Large intestine (tissue), 12 donors: ENCODE results near the gene TRA2A. TPM values are rescaled to one million over a fixed set of nuclear protein-coding genes. Genes with fewer than 3 reads are reported as not detected.

Source experiments
- DNase-seq, 2 donors: peaks; one replicate each; pipeline versions ENCODE4 v3.0.0 to v3.0.0-alpha.2; 2013
- H3K27ac ChIP-seq: one replicate; pipeline ENCODE4 v1.5.1; 2013; ENCODE audit warnings: low read length
- H3K27me3 ChIP-seq: 2 replicates; pipeline ENCODE4 v1.6.1; 2013; ENCODE audit warnings: low read length; ENCODE audit not compliant: control insufficient read depth, insufficient read depth
- H3K36me3 ChIP-seq: 2 replicates; pipeline ENCODE4 v1.6.1; 2013; ENCODE audit warnings: low read length; ENCODE audit not compliant: control insufficient read depth, insufficient read depth
- H3K4me1 ChIP-seq: one replicate; pipeline ENCODE4 v1.6.1; 2013; ENCODE audit warnings: low read length; ENCODE audit not compliant: control insufficient read depth, insufficient read depth
- H3K4me3 ChIP-seq: one replicate; pipeline ENCODE4 v1.5.1; 2013; ENCODE audit warnings: low read length
- H3K9me3 ChIP-seq: one replicate; pipeline ENCODE4 v1.6.1; 2013; ENCODE audit warnings: mild to moderate bottlenecking, low read depth, low read length, moderate library complexity; ENCODE audit not compliant: control insufficient read depth
- WGBS: methylation state at CpG from one replicate; pipeline ENCODE4 v1.1.5; 2013; ENCODE audit warnings: low lambda C conversion rate; ENCODE audit not compliant: insufficient coverage; 5-methylcytosine and 5-hydroxymethylcytosine counted together
- long read RNA-seq, 11 donors: transcript quantifications; one replicate each; lab custom pipeline, GENCODE V29; 2026
- polyA plus RNA-seq: library from polyadenylated mRNA; unstranded; fragments of 120-200 nt; gene quantifications from one replicate; pipeline ENCODE4 v1.2.1, GENCODE V29; 2013

Gene TRA2A
- 169 TPM for polyA plus RNA-seq
- long read RNA-seq, donor 1, transcript TRA2A-201 (8 exons, 1,845 nt), result major isoform, 6 of 28 reads
- long read RNA-seq, donor 1, partial matches to known transcripts, result 14 of 28 reads
- long read RNA-seq, donor 1, other reads (novel, unspliced or antisense), result 0 of 28 reads
- long read RNA-seq, donor 2, transcript TRA2A-206 (3 exons, 661 nt), result minor isoform, 9 of 45 reads
- long read RNA-seq, donor 2, transcript TRA2A-201 (8 exons, 1,845 nt), result major isoform, 15 of 45 reads
- long read RNA-seq, donor 2, partial matches to known transcripts, result 19 of 45 reads
- long read RNA-seq, donor 2, other reads (novel, unspliced or antisense), result 0 of 45 reads
- long read RNA-seq, donor 3, transcript TRA2A-206 (3 exons, 661 nt), result minor isoform, 5 of 75 reads
- long read RNA-seq, donor 3, transcript TRA2A-201 (8 exons, 1,845 nt), result major isoform, 27 of 75 reads
- long read RNA-seq, donor 3, partial matches to known transcripts, result 32 of 75 reads
- long read RNA-seq, donor 3, other reads (novel, unspliced or antisense), result 0 of 75 reads
- long read RNA-seq, donor 4, partial matches to known transcripts, result 34 of 37 reads
- long read RNA-seq, donor 4, other reads (novel, unspliced or antisense), result 0 of 37 reads
- long read RNA-seq, donor 5, partial matches to known transcripts, result 138 of 147 reads
- long read RNA-seq, donor 5, other reads (novel, unspliced or antisense), result 0 of 147 reads
- long read RNA-seq, donor 6, transcript TRA2A-201 (8 exons, 1,845 nt), result major isoform, 11 of 298 reads
- long read RNA-seq, donor 6, partial matches to known transcripts, result 283 of 298 reads
- long read RNA-seq, donor 6, other reads (novel, unspliced or antisense), result 0 of 298 reads
- long read RNA-seq, donor 7, transcript TRA2A-201 (8 exons, 1,845 nt), result major isoform, 5 of 25 reads
- long read RNA-seq, donor 7, partial matches to known transcripts, result 16 of 25 reads
- long read RNA-seq, donor 7, other reads (novel, unspliced or antisense), result 0 of 25 reads
- long read RNA-seq, donor 8, transcript TRA2A-201 (8 exons, 1,845 nt), result major isoform, 8 of 35 reads
- long read RNA-seq, donor 8, partial matches to known transcripts, result 21 of 35 reads
- long read RNA-seq, donor 8, other reads (novel, unspliced or antisense), result 0 of 35 reads
- long read RNA-seq, donor 9, transcript TRA2A-201 (8 exons, 1,845 nt), result major isoform, 17 of 44 reads
- long read RNA-seq, donor 9, partial matches to known transcripts, result 23 of 44 reads
- long read RNA-seq, donor 9, other reads (novel, unspliced or antisense), result 0 of 44 reads
- long read RNA-seq, donor 10, transcript TRA2A-201 (8 exons, 1,845 nt), result major isoform, 13 of 33 reads
- long read RNA-seq, donor 10, partial matches to known transcripts, result 13 of 33 reads
- long read RNA-seq, donor 10, other reads (novel, unspliced or antisense), result 0 of 33 reads
- long read RNA-seq, donor 11, transcript TRA2A-201 (8 exons, 1,845 nt), result major isoform, 13 of 172 reads
- long read RNA-seq, donor 11, partial matches to known transcripts, result 154 of 172 reads
- long read RNA-seq, donor 11, other reads (novel, unspliced or antisense), result 0 of 172 reads

DNA sequence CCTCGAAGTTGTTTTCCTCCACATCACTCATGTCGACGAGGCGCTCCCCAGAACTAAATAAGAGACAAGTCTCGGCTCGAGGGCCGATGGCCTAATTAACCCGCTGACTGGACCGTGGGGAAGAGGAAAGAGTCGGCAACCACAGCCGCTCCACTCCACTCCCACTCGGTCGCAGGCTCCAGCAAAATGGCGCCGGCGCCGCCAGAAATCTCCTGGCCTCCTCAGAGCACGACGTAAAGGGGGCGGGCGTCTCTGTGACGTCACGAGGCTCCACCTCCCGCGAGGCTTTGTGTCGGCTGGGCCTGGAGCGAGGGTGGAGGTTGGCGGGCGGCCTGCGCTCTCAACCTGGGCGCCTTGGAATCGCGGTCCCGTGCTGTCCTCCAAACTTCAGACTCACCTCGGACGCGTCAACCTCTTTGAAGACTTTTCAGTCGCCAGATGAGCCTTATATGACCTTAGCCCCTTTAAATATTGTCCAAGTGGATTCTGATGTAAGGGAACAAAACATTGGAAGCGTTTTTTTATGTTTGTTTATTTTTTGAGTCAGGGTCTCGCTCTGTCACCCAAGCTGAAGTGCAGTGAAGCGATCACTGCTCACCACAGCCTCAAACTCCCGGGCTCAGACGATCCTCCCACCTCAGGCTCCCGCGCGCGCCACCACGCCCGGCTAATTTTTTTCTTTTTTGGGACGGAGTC lies at the start of gene TRA2A:
Gene TRA2A, minus strand, starts transcription at position 188 of the 696 bp plus-strand sequence. Its CDS starts 157 bp downstream, at position 31.
- Histone ChIP-seq H3K36me3 (no peaks in the 10 kb centered on the region), H3K27ac (peak within 1 kb of the TSS; percentile 96), H3K27me3 (no peaks in the 10 kb centered on the region), H3K4me3 (peak within 1 kb of the TSS; percentile 86), H3K9me3 (peaks cover 2% of the 10 kb centered on the region), H3K4me1 (peaks cover 7% of the 10 kb centered on the region)
- peak; percentile 96 to 97 for DNase-seq
- no CpG with 5 or more reads among the region's 50 CpGs for WGBS

DNA sequence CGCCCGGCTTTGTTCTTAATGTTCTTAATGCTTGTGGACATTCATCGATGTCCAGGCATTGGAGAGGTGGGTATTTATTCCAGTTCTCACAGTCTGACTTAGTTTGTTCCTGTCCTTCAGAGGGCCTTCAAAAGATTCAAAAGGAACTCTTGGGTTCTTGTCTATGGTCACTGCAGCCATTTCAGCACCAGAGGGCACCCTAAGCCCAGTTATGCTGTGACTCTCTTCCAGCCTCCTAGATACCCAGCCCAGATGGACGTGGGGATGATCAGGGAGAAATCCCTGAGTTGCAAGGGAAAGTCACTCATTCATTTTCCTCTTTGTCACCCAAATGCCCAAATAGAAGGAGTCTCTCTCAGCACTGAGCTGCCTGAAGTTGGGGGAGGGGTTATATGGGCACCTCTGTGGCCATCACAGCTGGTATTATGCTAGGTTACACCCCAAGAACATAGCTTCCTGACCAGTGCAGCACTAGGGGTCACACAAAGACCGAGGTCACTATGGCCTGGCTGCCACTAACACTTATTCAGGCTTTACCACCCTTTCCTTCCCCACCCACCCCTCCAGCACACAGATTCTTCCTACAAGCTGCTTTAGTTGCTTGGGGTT lies 38.9 kb upstream of the TRA2A start:
- Histone ChIP-seq H3K27me3 (no peaks in the 10 kb centered on the region), H3K9me3 (no peaks in the 10 kb centered on the region), H3K36me3 (no peaks in the 10 kb centered on the region), H3K4me1 (no peaks in the 10 kb centered on the region), H3K27ac (no peak overlapping the region), H3K4me3 (no peak overlapping the region)
- peak; percentile 74 to 76 for DNase-seq
- WGBS, result no CpG with 5 or more reads among the region's 5 CpGs

DNA sequence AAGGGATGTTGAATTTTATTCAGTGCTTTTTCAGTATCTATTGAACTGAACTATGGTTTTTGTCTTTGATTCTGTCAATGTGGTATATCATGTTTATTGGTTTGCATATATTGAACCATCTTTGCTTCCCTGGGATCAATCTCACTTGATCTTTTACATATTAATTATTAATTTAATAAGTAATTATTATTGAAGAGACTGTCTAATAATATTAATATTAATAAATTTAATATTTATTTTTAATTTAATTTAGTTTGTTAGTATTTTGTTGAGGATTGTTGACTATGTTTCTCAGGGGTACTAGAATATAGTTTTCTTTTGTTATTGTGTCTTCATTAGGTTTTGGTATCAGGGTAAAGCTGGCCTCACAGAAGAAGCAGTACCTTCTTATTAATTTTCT lies 26.5 kb upstream of the TRA2A start:
- no peaks in the 10 kb centered on the region for H3K36me3 ChIP-seq
- no peak overlapping the region for H3K27ac ChIP-seq
- no peaks in the 10 kb centered on the region for H3K9me3 ChIP-seq
- no peaks in the 10 kb centered on the region for H3K27me3 ChIP-seq
- no peaks in the 10 kb centered on the region for H3K4me1 ChIP-seq
- DNase-seq, result no peak
- H3K4me3 ChIP-seq, result no peak overlapping the region

DNA sequence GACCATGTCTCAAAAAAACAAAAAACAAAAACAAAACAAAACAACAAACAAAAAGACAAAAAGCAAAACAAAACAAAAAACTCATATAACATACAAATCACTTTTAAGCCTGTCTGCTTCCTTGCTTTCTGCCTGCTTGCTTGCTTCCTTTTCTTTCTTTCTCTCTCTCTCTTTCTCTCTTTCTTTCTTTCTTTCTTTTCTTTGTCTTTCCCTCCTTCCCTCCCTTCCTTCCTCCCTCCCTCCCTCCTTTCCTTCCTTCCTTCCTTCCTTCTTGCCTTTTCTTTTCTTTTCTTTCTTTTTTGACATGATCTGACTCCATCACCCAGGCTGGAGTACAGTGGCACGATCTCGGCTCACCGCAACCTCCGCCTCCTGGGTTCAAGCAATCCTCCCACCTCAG lies 15.9 kb upstream of the TRA2A start:
- DNase-seq, result no peak
- WGBS, result no CpG with 5 or more reads among the region's 4 CpGs
- Histone ChIP-seq H3K4me3 (no peak overlapping the region), H3K27me3 (no peaks in the 10 kb centered on the region), H3K27ac (no peak overlapping the region), H3K9me3 (no peaks in the 10 kb centered on the region), H3K4me1 (no peaks in the 10 kb centered on the region), H3K36me3 (no peaks in the 10 kb centered on the region)

DNA sequence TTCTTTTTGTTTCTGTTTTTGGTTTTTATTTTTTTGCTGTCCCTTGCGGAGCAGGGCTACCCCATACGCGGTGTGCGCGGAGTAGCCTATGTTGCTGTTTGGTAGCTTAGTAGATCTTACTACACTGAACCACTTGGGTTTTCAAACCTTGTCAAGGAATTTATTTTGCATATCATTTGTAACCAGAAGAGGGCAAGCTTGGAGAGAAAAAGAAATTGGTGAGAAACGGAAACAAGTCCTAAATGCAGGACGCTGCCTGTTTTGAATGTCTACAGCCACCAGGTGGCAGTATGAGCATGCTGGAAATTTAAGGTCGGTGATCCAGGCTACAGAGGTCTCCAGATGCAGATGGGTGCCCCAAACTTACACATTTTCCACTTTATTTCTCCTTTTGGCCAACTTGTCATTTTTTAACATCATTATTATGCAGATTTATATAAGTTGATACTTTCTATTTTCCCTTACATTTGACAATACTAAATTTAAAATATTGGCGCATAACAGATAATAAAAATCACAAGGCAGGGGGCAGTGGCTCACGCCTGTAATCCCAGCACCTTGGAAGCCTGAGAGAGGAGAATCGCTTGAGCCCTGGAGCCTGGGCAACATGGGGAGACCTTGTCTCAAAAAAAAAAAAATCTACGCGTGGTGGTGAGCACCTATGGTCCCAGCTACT lies 15.3 kb upstream of the TRA2A start:
- DNase-seq, result peak; percentile 81
- Histone ChIP-seq H3K4me1 (no peaks in the 10 kb centered on the region), H3K27me3 (no peaks in the 10 kb centered on the region), H3K9me3 (no peaks in the 10 kb centered on the region), H3K36me3 (no peaks in the 10 kb centered on the region), H3K27ac (no peak overlapping the region), H3K4me3 (no peak overlapping the region)
- WGBS, result 61% methylated on average over 6 of the region's 13 CpGs

DNA sequence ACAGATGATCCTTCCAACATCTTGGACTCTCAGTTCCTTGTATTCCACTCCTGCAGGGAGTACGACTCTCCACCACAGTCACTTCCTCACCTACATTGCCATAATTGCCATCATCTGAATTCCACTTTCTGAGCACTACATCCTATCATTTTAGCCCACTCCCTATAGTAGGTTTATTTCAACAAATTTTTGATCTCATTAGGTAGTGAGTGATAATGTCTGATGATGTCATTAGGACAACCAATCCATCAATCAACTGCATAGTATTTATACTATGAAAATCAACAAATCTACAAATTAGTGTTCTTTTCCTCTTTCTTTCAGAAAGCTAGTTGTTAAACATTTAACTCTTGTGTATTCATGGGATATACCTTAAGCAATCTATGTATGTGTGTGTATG lies 13.7 kb upstream of the TRA2A start:
- Histone ChIP-seq H3K27ac (no peak overlapping the region), H3K36me3 (no peaks in the 10 kb centered on the region), H3K9me3 (no peaks in the 10 kb centered on the region), H3K27me3 (no peaks in the 10 kb centered on the region), H3K4me1 (no peaks in the 10 kb centered on the region), H3K4me3 (no peak overlapping the region)
- no CpG with 5 or more reads among the region's 1 CpG for WGBS
- no peak for DNase-seq

DNA sequence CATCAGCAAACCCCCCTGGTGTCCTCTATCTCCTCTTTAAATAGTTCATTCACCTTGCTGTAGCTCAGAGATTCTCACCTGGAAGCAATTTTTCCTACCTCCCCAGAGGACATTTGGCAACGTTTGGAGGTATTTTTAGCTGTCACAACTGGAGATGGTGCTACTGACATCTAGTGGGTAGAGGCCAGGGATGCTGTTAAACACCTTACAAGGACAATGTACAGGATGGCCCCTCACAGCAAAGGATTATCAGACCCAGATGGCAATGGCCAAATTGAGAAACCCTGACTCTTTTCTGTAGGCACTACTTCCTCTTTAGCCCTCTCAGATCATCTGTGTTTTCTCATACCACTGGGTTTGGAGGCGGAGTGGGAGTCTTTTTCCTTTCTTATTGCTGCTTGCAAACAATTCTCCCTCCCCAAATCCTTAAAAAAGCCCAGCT lies 13.2 kb upstream of the TRA2A start:
- H3K27ac ChIP-seq, result no peak overlapping the region
- no peaks in the 10 kb centered on the region for H3K9me3 ChIP-seq
- H3K36me3 ChIP-seq, result no peaks in the 10 kb centered on the region
- no peaks in the 10 kb centered on the region for H3K27me3 ChIP-seq
- no peaks in the 10 kb centered on the region for H3K4me1 ChIP-seq
- DNase-seq, result peak; percentile 15 to 45
- no peak overlapping the region for H3K4me3 ChIP-seq
- no CpG with 5 or more reads among the region's 2 CpGs for WGBS

DNA sequence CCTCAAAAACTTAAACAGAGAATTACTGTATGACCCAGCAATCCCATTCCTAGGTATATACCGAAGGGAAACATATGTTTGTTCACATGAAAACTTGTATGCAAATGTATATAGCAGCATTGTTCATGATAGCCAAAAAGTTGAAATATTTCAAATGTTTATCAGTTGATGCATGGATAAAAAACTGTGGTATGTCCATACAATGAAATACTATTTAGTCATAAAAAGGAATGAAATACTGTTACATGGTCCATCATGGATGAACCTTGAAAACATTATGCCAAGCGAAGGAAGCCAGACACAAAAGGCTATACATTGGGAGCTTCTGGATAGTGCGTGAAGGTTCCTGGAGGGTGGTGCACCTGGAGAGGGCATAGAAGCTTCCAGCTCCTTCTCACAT lies 11.0 kb upstream of the TRA2A start:
- no peak for DNase-seq
- Histone ChIP-seq H3K36me3 (no peaks in the 10 kb centered on the region), H3K4me3 (no peak overlapping the region), H3K27me3 (no peaks in the 10 kb centered on the region), H3K9me3 (no peaks in the 10 kb centered on the region), H3K27ac (no peak overlapping the region), H3K4me1 (no peaks in the 10 kb centered on the region)
- WGBS, result no CpG with 5 or more reads among the region's 3 CpGs

DNA sequence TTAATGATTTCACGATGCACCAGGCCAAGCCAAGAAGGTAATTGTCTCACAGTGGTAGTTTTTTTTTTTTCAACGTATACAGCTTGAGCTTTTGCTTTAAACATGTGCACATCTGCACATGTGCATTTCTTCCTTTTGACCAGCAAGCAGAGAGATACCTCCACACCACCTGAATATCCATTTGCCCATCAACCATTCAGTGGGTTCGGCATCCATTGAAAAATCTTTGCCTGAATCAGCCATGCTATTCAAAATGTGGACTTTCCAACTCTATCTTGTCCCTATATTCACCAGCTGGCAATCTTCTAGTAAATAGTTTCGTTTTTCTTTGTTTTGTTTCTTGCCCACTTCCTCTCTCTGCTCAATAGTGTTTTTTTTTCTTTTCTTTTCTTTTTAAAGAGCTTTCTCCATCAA lies 7.7 kb upstream of the TRA2A start:
- H3K4me3 ChIP-seq, result no peak overlapping the region
- no peak overlapping the region for H3K27ac ChIP-seq
- no peaks in the 10 kb centered on the region for H3K4me1 ChIP-seq
- 90% methylated on average over 2 of the region's 4 CpGs for WGBS
- no peaks in the 10 kb centered on the region for H3K36me3 ChIP-seq
- no peaks in the 10 kb centered on the region for H3K9me3 ChIP-seq
- H3K27me3 ChIP-seq, result no peaks in the 10 kb centered on the region
- no peak for DNase-seq
